Neural crest cell (in vitro differentiated cells): ENCODE measurements around the gene NISCH. TPM values are rescaled to one million over a fixed set of nuclear protein-coding genes. Genes with fewer than 3 reads are reported as not detected.

Experiments used
- DNase-seq: peaks from one replicate; pipeline ENCODE4 v3.0.0; 2021; ENCODE audit warnings: low read depth, mixed read lengths, low spot score
- H3K27ac Mint-ChIP-seq: one replicate; pipeline ENCODE4 v1.8.0; 2021; ENCODE audit warnings: mild to moderate bottlenecking, mixed read lengths; ENCODE audit not compliant: unreplicated experiment
- H3K27me3 Mint-ChIP-seq: 2 replicates; pipeline ENCODE4 v1.8.0; 2021; ENCODE audit warnings: low read depth, mild to moderate bottlenecking, mixed read lengths
- H3K36me3 Mint-ChIP-seq: 2 replicates; pipeline ENCODE4 v1.8.0; 2021; ENCODE audit warnings: low read depth, mild to moderate bottlenecking, mixed read lengths
- H3K4me1 Mint-ChIP-seq: 2 replicates; pipeline ENCODE4 v1.8.0; 2021; ENCODE audit warnings: mixed read lengths
- H3K4me3 Mint-ChIP-seq: one replicate; pipeline ENCODE4 v1.8.0; 2021; ENCODE audit warnings: mild to moderate bottlenecking, mixed read lengths
- H3K9me3 Mint-ChIP-seq: 2 replicates; pipeline ENCODE4 v1.8.0; 2021; ENCODE audit warnings: mixed read lengths
- CTCF ChIP-seq: fragments of 200-600 bp; sonication (generic); conservative IDR thresholded peaks from 2 replicates; pipeline ENCODE4 v1.5.0; 2021; ENCODE audit warnings: antibody characterized with exemption, mild to moderate bottlenecking
- total RNA-seq: library from RNA; stranded (reverse); gene quantifications from 2 replicates; pipeline ENCODE4 v1.2.1, GENCODE V29; 2021

Gene NISCH
- total RNA-seq, 1 donor from 2014 or later, result 161 TPM

GRCh38 chr3:52432691-52433141 is 22.7 kb upstream of the NISCH start:
- Mint-ChIP-seq H3K4me3 (no peak overlapping the region), H3K36me3 (no peaks in the 10 kb centered on the region), H3K4me1 (peaks cover 26% of the 10 kb centered on the region), H3K27me3 (no peaks in the 10 kb centered on the region), H3K27ac (no peak overlapping the region), H3K9me3 (no peaks in the 10 kb centered on the region)
- TF ChIP-seq CTCF, result no peak
- no peak for DNase-seq

- Mint-ChIP-seq H3K4me3 (no peak overlapping the region), H3K27ac (no peak overlapping the region), H3K36me3 (no peaks in the 10 kb centered on the region), H3K4me1 (peaks cover 26% of the 10 kb centered on the region), H3K27me3 (no peaks in the 10 kb centered on the region), H3K9me3 (no peaks in the 10 kb centered on the region)
- no peak for TF ChIP-seq CTCF
- no peak for DNase-seq
Measured at GRCh38 chr3:52433328-52433995, 21.9 kb upstream of the NISCH start.

- Mint-ChIP-seq H3K4me3 (no peak overlapping the region), H3K9me3 (no peaks in the 10 kb centered on the region), H3K27ac (peak overlapping the region; percentile 1), H3K27me3 (no peaks in the 10 kb centered on the region), H3K4me1 (peaks cover 26% of the 10 kb centered on the region), H3K36me3 (no peaks in the 10 kb centered on the region)
- no peak for DNase-seq
- TF ChIP-seq CTCF, result no peak
Measured at GRCh38 chr3:52433996-52434479, 21.4 kb upstream of the NISCH start.

GRCh38 chr3:52434491-52435115 is 20.8 kb upstream of the NISCH start:
- Mint-ChIP-seq H3K27ac (no peak overlapping the region), H3K4me3 (no peak overlapping the region), H3K36me3 (no peaks in the 10 kb centered on the region), H3K4me1 (peaks cover 26% of the 10 kb centered on the region), H3K27me3 (no peaks in the 10 kb centered on the region), H3K9me3 (no peaks in the 10 kb centered on the region)
- no peak for DNase-seq
- TF ChIP-seq CTCF, result no peak

- peaks cover 26% of the 10 kb centered on the region for H3K4me1 Mint-ChIP-seq
- TF ChIP-seq CTCF, result no peak
- no peak for DNase-seq
- no peak overlapping the region for H3K27ac Mint-ChIP-seq
- no peaks in the 10 kb centered on the region for H3K36me3 Mint-ChIP-seq
- H3K9me3 Mint-ChIP-seq, result no peaks in the 10 kb centered on the region
- no peaks in the 10 kb centered on the region for H3K27me3 Mint-ChIP-seq
- H3K4me3 Mint-ChIP-seq, result no peak overlapping the region
Measured at GRCh38 chr3:52435246-52436101, 19.9 kb upstream of the NISCH start.
